Measurements from ENCODE around the gene TRAK2. TPM values are rescaled to one million over a fixed set of nuclear protein-coding genes. Genes with fewer than 3 reads are reported as not detected.
A peak's percentile ranks its signal among the peaks of the same experiment; 100 is the strongest.
"Not testable (repeated sequence)": the region's sequence is repeated elsewhere in the genome, so short reads cannot be mapped to it uniquely, and the experiment has no call there.

Gene TRAK2
- total RNA-seq, 3 donors from 2014 or later, result 35.4 to 62.2 (median 50.1) TPM

DNA sequence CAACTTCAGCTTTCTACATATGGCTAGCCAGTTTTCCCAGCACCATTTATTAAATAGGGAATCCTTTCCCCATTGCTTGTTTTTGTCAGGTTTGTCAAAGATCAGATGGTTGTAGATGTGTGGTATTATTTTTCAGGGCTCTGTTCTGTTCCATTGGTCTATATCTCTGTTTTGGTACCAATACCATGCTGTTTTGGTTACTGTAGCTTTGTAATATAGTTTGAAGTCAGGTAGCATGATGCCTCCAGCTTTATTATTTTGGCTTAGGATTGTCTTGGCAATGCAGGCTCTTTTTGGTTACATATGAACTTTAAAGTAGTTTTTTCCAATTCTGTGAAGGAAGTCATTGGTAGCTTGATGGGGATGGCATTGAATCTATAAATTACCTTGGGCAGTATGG lies 22.9 kb downstream of the TRAK2 start:
- H3K9me3 ChIP-seq; H3K27ac ChIP-seq; DNase-seq (ENCODE audit: low spot score in 2 of 2); H3K27me3 ChIP-seq; H3K36me3 ChIP-seq; H3K4me3 ChIP-seq; intact Hi-C loops (cut with DNase I; ENCODE audit: low total_unique reads): not testable (repeated sequence)
- peaks cover 0 to 16% of the 10 kb centered on the region in 2 donors for H3K4me1 ChIP-seq

- no peak for TF ChIP-seq CTCF (IDR thresholded peaks at IDR 0.05)
- no peak for TF ChIP-seq POLR2A (IDR thresholded peaks at IDR 0.05)
- no peak for TF ChIP-seq POLR2AphosphoS5 (IDR thresholded peaks at IDR 0.05)
- H3K27me3 ChIP-seq, result no peaks in the 10 kb centered on the region
- H3K4me3 ChIP-seq, result no peak overlapping the region
- H3K9me3 ChIP-seq, result no peaks in the 10 kb centered on the region
- DNase-seq (ENCODE audit: low spot score in 2 of 2), result no peak
- intact Hi-C loops (cut with DNase I; ENCODE audit: low total_unique reads), result no loop called here
- no peaks in the 10 kb centered on the region for H3K4me1 ChIP-seq
- no peaks in the 10 kb centered on the region for H3K36me3 ChIP-seq
- no peak overlapping the region for H3K27ac ChIP-seq
Measured at GRCh38 chr2:201425952-201426351, 25.3 kb downstream of the TRAK2 start.

DNA sequence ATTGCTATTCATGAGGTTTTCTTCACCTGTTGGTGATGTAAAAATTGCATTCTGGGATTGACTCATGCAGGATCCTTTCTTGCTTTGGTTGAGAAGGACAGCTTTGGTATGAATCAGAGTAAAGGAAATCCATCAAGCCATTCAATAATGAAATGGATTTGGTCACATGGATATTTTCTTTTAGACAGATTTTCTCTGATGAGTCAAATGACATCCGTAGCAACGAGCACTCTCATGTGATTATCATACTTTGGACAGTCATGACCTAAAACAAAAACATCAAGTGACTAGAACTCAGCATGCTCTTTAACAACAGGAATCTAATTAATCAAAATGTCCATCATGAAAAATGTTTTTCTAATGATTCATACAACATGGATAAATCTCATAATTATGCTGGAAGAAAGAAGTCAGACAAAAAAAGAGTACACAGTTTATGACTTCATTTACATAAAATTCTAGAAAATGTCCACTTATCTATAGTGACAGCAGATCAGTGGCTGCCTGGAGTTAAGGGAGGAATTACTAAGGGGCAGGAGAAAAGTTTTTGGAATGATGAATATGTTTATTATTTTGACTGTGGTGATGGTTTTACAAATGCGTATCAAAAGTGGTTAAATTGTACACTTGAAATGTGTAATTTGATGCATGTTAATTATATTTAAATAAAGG lies 30.7 kb downstream of the TRAK2 start:
- no peaks in the 10 kb centered on the region for H3K9me3 ChIP-seq
- H3K36me3 ChIP-seq, result no peaks in the 10 kb centered on the region
- H3K4me3 ChIP-seq, result no peak overlapping the region
- no peak for TF ChIP-seq POLR2AphosphoS5 (IDR thresholded peaks at IDR 0.05)
- no peak for TF ChIP-seq CTCF (IDR thresholded peaks at IDR 0.05)
- no peak for TF ChIP-seq POLR2A (IDR thresholded peaks at IDR 0.05)
- peak overlapping the region in 1 of 2 donors; percentile 20 for H3K27ac ChIP-seq
- H3K27me3 ChIP-seq, result no peaks in the 10 kb centered on the region
- no peak for DNase-seq (ENCODE audit: low spot score in 2 of 2)
- no peaks in the 10 kb centered on the region for H3K4me1 ChIP-seq
- intact Hi-C loops (cut with DNase I; ENCODE audit: low total_unique reads), result no loop called here

GRCh38 chr2:201419986-201420385 lies 31.3 kb downstream of the TRAK2 start:
- Histone ChIP-seq H3K4me1 (no peaks in the 10 kb centered on the region), H3K4me3 (no peak overlapping the region), H3K27ac (peak overlapping the region; percentile 10 to 20)

GRCh38 chr2:201419057-201419635 lies 32.1 kb downstream of the TRAK2 start:
- no peak overlapping the region for H3K27ac ChIP-seq
- DNase-seq (ENCODE audit: low spot score in 2 of 2), result no peak
- no peaks in the 10 kb centered on the region for H3K27me3 ChIP-seq
- intact Hi-C loops (cut with DNase I; ENCODE audit: low total_unique reads), result loop anchor here (5.0 kb wide), 1 partner anchor 672 kb away; no protein-coding TSS in a partner anchor
- H3K4me3 ChIP-seq, result no peak overlapping the region
- TF ChIP-seq CTCF (IDR thresholded peaks at IDR 0.05), result no peak
- TF ChIP-seq POLR2AphosphoS5 (IDR thresholded peaks at IDR 0.05), result no peak
- TF ChIP-seq POLR2A (IDR thresholded peaks at IDR 0.05), result no peak
- H3K36me3 ChIP-seq, result no peaks in the 10 kb centered on the region
- H3K9me3 ChIP-seq, result no peaks in the 10 kb centered on the region
- peaks cover 0 to 5% of the 10 kb centered on the region in 2 donors for H3K4me1 ChIP-seq

More at GRCh38 chr2:201419986-201420385, 31.3 kb downstream of the TRAK2 start:
- Histone ChIP-seq H3K36me3 (no peaks in the 10 kb centered on the region), H3K27me3 (no peaks in the 10 kb centered on the region), H3K9me3 (no peaks in the 10 kb centered on the region)
- no peak for DNase-seq (ENCODE audit: low spot score in 2 of 2)
- no peak for TF ChIP-seq POLR2A (IDR thresholded peaks at IDR 0.05)
- TF ChIP-seq POLR2AphosphoS5 (IDR thresholded peaks at IDR 0.05), result no peak
- no peak for TF ChIP-seq CTCF (IDR thresholded peaks at IDR 0.05)
- intact Hi-C loops (cut with DNase I; ENCODE audit: low total_unique reads), result loop anchor here (5.0 kb wide), 1 partner anchor 673 kb away; no protein-coding TSS in a partner anchor
